GM19395 (cell line): ENCODE results near the gene COL4A2.
A peak's percentile ranks its signal among the peaks of the same experiment; 100 is the strongest.

ENCODE experiments used
- ATAC-seq: cut with Tn5 transposase; IDR thresholded peaks from one replicate; pipeline ENCODE4 v1.9.1; 2021; ENCODE audit warnings: mild to moderate bottlenecking, moderate library complexity; ENCODE audit not compliant: unreplicated experiment

COL4A2 gene

DNA sequence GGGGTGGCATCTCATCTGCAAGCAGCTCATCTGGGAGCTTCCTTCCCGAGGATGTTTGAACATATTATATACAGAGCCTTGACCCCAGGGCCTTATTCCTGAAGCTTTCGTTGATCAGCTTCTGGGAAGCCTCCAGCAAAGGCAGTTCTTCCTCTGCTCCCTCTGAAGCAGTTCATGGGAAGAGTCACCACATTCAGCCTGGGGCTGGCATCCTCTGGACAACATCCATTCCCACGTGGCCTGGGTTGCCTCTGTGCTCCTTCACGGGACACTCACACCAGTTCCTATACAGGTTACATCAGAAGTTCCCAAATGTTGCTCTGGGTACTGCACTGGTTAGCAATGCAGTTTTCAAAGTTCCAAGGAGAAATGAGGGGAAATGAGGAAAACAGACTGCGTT, 29.6 kb downstream of the COL4A2 start:
- no peak for ATAC-seq

DNA sequence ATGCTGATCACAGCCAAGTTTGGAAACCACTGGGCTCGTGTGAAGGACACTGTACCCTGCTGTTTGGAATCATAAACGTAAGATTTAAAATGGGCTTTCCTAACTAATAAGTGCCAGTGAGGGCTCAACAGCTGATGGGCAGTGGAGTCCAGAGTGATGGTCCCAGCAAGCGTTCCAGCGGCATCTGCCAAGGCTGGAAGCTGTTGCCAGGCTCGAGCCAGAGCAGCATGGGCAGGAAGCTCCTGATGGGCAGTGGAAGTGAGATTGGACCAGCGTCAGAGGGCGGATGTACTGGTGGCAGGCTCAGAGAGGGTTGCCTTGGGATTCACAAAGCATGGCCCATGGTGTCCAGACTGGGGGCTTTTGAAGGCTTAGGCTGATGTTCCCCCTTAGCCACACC, 30.2 kb downstream of the COL4A2 start:
- ATAC-seq, result no peak

DNA sequence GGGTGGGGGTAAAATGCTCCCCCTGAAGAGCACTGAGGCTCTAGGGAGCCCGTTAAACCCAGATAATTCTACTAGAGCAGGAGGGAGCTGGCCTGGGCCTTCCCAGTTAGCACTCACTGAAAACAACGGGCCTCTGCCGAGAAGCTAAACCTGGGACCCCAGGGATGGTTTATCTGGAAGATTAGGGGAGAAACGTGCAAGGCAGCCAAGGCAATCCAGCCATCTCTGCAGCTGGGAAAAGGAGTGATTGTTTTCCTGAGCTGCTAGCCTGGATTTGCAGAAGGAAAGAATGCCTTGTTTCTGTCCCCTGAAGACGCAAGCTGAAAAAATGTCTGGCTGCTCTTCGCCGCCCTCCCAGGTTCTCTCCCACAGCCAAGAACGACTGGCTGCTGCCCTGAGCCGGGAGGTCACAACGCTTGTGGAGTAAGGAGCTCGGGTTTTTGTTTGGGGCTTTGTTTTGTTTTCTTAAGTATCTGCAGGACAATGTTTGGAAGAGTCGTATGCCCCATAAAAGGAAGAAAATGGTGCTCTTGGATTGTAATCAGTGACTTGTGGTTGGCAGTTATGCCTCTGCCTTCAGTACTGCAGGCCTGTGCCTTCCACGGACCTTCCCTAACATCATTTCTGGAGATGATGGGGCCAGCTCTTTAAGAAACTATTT, 31.5 kb downstream of the COL4A2 start:
- no peak for ATAC-seq

GRCh38 chr13:110339263-110339662, 32.2 kb downstream of the COL4A2 start:
- ATAC-seq, result no peak

GRCh38 chr13:110339975-110340550, 33.0 kb downstream of the COL4A2 start:
- no peak for ATAC-seq

- ATAC-seq, result peak; percentile 60
Measured at GRCh38 chr13:110340812-110341444, 33.8 kb downstream of the COL4A2 start.

DNA sequence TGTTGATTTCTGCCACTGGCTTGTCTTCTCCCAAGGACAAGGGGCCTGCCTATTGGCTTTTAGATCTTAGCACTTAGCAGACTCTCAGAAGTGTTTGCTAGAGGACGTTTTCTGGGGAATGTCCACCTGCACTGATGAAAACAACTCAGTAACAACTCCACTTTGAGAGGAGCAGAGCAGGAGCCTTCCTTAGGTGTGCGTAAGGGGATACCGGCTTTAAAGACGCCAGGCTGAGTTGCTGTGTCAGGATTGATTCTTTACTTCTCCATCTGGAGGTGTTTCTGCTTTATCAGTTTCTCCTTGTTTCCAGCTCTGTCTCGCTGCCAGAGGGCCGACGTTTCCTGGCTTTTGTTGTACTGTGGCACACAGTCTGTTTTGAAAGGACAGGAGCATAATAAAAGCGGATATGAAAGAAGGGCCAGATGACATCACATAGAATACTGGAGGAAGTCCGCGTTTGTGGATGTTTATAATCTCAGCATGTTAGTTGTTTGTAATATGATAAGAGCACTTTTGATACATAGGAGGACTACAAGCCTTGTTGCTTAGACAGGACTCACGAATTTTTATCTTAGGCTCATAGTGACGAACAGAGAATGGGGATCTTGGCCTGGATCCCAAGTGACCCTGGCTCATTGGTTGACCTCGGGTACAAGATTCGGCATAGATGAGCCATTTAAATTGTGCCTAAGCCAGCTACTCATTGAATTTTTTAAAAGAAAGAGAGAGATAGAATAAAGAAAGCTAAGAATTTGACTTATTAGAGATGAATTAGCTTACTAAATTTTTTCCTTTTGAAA, 34.6 kb downstream of the COL4A2 start:
- ATAC-seq, result peak; percentile 77

- no peak for ATAC-seq
Measured at GRCh38 chr13:110342474-110342873, 35.4 kb downstream of the COL4A2 start.

DNA sequence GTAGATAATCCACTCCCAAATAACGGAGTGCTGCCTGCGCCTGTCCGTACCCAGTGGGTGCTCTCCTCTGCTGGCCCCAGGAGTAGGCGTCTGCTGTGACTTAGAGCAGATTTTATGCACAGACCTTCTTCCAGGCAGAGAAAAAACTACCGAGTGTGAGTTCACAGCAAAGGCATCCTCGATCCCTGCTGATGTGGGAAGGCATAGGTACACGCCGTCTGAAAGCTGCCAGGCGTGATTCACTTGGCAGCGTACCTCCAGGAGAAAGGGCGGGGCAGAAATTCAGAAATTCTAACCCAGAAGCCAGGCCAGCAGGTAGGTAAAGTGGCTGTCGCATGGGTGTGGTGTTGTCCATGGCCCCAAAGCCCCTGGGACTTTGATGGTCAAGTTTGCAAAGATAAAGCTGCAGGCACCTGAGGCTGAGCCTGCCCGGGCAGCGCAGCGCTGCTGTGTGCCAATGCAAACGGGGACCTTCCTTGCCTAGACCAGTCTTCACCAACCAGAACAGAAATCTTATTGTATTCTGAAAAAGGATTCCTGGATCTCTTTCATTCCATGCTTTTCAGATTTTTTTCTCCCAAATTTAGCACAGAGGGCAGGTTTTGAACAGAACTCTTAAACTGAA, 36.3 kb downstream of the COL4A2 start:
- no peak for ATAC-seq

GRCh38 chr13:110344320-110344719, 37.2 kb downstream of the COL4A2 start:
- no peak for ATAC-seq

DNA sequence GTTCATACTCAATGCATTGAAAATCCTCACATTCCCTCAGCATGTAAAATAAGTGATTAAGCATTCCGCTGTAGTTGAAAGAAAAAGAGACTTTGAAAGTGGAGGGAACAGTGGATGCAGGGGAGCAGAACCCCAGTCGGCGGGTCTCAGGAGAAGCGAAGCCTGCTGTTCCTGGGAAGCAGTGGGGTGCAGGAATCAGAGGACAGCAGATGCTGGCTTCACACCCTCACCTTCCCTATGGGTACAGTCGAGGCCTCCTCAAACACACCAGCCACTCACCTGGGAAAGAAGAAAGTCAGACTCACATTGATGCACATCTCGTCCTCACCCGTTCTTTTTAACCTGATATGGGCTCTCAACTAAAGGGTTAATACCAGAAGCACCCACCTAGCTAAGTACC, 38.2 kb downstream of the COL4A2 start:
- ATAC-seq, result no peak

DNA sequence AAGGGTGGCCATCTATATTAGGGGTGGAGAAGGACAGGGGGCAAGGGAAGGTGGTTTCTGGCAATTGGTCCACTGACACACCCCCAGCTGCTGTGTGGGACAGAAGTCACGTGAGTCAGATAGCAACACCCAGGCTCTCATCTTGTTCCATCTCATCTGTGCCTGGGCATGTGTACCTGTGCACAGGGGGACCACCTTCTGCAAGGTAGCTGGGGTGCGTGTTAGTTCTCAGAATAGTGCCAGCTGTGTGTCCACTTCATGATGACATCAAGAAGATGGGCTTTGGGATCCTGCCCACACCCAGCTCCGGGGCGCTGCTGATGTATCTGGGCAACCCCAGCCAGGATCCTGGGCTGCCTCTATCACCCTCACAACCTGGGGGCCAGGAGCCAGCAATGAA, 38.6 kb downstream of the COL4A2 start:
- ATAC-seq, result no peak

DNA sequence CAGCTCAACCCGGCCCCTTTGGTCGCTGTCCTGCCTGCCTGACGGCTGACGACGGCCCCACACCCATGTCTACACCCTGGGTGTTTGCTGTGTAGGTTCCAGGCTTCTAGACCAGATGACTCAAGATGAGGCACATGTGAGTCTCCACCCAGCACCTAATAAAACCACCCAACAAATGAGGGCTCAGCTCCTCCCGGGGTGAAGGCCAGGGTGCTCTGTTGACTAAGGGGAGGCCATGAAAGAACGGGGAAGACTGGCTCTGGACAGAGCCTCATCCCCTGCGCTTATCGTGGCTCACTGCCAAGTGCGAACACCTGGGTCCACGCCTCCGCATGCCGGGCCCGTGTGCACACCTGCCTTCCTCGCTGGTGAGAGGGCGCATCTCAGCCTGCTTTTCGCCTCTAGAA, 39.6 kb downstream of the COL4A2 start:
- no peak for ATAC-seq

DNA sequence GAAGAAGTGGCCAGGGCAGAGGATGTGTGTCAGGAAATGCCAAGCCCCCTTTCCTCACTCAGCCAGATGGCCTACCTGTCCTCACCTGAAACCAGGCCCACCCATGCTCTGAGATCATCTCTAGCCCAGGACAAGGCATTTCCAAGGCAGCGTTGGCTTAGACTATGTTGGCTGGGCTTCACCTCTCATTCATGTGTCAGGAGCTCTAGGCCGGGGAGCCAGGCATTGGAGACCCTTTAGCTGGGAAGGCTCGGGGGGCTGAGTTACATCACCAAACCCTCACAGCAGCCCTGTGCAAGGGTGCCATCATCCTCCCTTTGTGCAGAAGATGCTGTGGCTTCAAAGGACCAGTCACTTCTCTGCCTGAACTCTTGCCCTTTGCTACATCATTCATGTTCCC, 40.0 kb downstream of the COL4A2 start:
- no peak for ATAC-seq

- no peak for ATAC-seq
Measured at GRCh38 chr13:110347535-110348308, 40.6 kb downstream of the COL4A2 start.

DNA sequence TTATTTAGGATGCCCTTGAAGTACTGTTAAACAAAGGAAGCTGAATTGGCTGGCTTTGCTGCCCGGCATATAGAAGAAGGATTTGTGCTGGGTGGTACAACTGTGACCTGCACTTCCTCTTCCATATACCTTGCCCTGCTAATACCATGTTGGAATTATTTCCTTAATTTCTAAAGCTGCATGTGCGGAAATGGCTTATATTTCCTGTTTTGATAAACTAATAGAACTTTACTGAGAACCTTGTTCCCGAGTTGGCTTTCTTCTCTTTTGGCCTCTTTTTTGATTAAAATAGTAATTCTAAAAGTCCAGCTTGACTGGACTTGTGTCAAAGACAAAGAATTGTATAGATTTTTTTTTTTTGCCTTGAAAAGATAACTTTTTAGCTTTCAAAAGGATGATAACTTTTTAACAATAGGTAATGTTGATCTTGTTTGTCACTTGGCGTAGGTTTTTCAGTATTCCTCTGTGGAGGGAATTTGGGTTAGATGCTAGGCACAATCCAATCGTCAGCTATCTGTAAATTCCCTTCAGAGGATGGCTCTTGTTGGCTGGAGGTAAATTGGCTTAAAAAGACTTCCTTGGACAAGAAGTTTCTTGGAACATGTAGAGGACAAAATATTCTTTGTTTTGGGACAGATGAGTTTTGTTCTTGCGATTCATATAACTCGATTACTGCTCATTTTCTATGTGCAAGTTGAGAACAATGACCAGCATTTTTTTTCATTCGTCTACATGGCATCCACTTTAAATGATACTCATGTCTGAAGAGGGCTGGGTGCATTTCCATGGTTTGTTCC, 41.4 kb downstream of the COL4A2 start:
- ATAC-seq, result no peak

GRCh38 chr13:110349239-110349638, 42.2 kb downstream of the COL4A2 start:
- no peak for ATAC-seq

DNA sequence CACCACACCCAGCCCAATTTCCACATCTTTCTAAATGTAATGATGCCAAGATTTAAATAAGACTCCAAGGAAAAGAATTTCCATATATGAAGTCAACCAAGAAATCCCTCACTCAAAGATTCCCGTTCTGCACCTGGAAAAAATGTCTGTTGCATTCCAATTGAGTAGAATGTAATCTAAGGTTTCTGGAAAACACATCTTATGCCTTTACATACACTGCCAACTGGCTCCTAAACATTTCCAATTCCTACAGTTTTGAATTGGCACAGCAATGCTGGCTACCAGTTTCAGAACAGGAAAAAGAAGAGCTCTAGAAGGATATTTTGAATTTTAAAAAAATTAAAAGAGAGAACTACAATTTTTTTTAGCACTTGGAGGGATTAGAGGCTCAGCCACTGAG, 43.0 kb downstream of the COL4A2 start:
- ATAC-seq, result no peak

- no peak for ATAC-seq
Measured at GRCh38 chr13:110350509-110350908, 43.4 kb downstream of the COL4A2 start.
